HCT116 (cell line): ENCODE results near the gene GMPPA. TPM values are rescaled to one million over a fixed set of nuclear protein-coding genes. Genes with fewer than 3 reads are reported as not detected.

ENCODE experiments used
- ATAC-seq: fragments of 200-7000 bp; cut with Tn5 transposase; 2 replicates; pipeline ENCODE4 v1.9.1; 2020; ENCODE audit warnings: mild to moderate bottlenecking, moderate library complexity
- BruUV-seq: library from RNA; stranded (reverse); fragments of 400-500 nt; replicated peaks from 2 replicates; lab custom pipeline; 2021; lab: Mats Ljungman, UMichigan
- CTCF ChIA-PET: fragments of 300-600 bp; sonication (Branson Sonifier 250); formaldehyde crosslinking; loops from one replicate; lab custom pipeline; 2021; ENCODE audit warnings: antibody characterized with exemption; lab: Charles Lee
- POLR2A ChIA-PET: fragments of 300-600, 350-600 bp; sonication (Branson Sonifier 250); formaldehyde crosslinking; loops from one replicate; lab custom pipeline; 2021; ENCODE audit warnings: antibody characterized with exemption; lab: Charles Lee
- RAD21 ChIA-PET, 2 experiments: fragments of 300-600 bp; sonication (Branson Sonifier 250); formaldehyde crosslinking; loops; one replicate each; lab custom pipeline; 2023; ENCODE audit warnings: low total read pairs in 2 of 2; ENCODE audit not compliant: uncharacterized antibody in 2 of 2, unreplicated experiment in 2 of 2, low non-redundant PET in 1 of 2; lab: Charles Lee
- DNase-seq: peaks from one replicate; pipeline ENCODE4 v3.0.0-alpha.2; 2010; ENCODE audit warnings: low read depth, low spot score
- H2AFZ ChIP-seq: fragments of 200-600 bp; shearing (Covaris generic), sonication (generic); 2 replicates; pipeline ENCODE4 v1.6.1; 2017; ENCODE audit warnings: low read depth, mixed run types, mixed read lengths, antibody characterized with exemption, low read length; ENCODE audit not compliant: poor library complexity, severe bottlenecking
- H3K27ac ChIP-seq: 2 replicates; pipeline ENCODE4 v1.5.1; 2012; ENCODE audit warnings: low read depth, low read length
- H3K27me3 ChIP-seq: fragments of 200-600 bp; sonication (generic); 2 replicates; pipeline ENCODE4 v1.6.1; 2016; ENCODE audit warnings: mixed run types, low read length, mixed read lengths; ENCODE audit not compliant: insufficient read depth
- H3K36me3 ChIP-seq, 2 experiments: fragments of 200-500 bp in 1 of 2; fragments of 200-600 bp in 1 of 2; sonication (Bioruptor generic) in 1 of 2; sonication (generic) in 1 of 2; 2 replicates each; pipeline versions ENCODE4 v1.5.1 to v1.6.1; 2014 to 2016; ENCODE audit warnings: low read length in 2 of 2, inconsistent platforms in 1 of 2, mixed read lengths in 1 of 2, mixed run types in 1 of 2; ENCODE audit not compliant: insufficient read depth in 2 of 2, control insufficient read depth in 1 of 2
- H3K4me1 ChIP-seq, 2 experiments: fragments of 200-600 bp in 1 of 2; sonication (generic) in 1 of 2; 2 replicates each; pipeline versions ENCODE4 v1.5.1 to v1.6.1; 2012 to 2017; ENCODE audit warnings: low read length in 2 of 2, inconsistent platforms in 1 of 2, mild to moderate bottlenecking in 1 of 2, mixed read lengths in 1 of 2, mixed run types in 1 of 2, moderate library complexity in 1 of 2; ENCODE audit not compliant: insufficient read depth in 2 of 2, control insufficient read depth in 1 of 2
- H3K4me2 ChIP-seq: fragments of 200-600 bp; sonication (generic); 2 replicates; pipeline ENCODE4 v1.6.1; 2017; ENCODE audit warnings: mixed run types, low read length, mixed read lengths
- H3K4me3 ChIP-seq, 2 experiments: fragments of 200-600 bp in 1 of 2; sonication (generic) in 1 of 2; replicated peaks in 1 of 2; 2 replicates each; pipeline ENCODE4 v1.5.1; 2011 to 2016; ENCODE audit warnings: low read length in 2 of 2, control low read depth in 1 of 2, low read depth in 1 of 2, mild to moderate bottlenecking in 1 of 2, mixed read lengths in 1 of 2, mixed run types in 1 of 2
- H3K79me2 ChIP-seq: fragments of 200-600 bp; sonication (generic); 2 replicates; pipeline ENCODE4 v1.6.1; 2017; ENCODE audit warnings: mild to moderate bottlenecking, mixed run types, low read length, moderate library complexity, mixed read lengths; ENCODE audit not compliant: insufficient read depth
- H3K9ac ChIP-seq: fragments of 200-600 bp; sonication (generic); 2 replicates; pipeline ENCODE4 v1.6.1; 2016; ENCODE audit warnings: low read length, mixed read lengths
- H3K9me2 ChIP-seq: fragments of 200-600 bp; sonication (generic), shearing (Covaris generic); 2 replicates; pipeline ENCODE4 v1.6.1; 2017; ENCODE audit warnings: mixed run types, mild to moderate bottlenecking, moderate library complexity; ENCODE audit not compliant: insufficient read depth
- H3K9me3 ChIP-seq, 2 experiments: fragments of 200-500 bp in 1 of 2; fragments of 200-600 bp in 1 of 2; sonication (Bioruptor generic) in 1 of 2; sonication (generic) in 1 of 2; 2 replicates each; pipeline ENCODE4 v1.6.1; 2014 to 2017; ENCODE audit warnings: low read length in 2 of 2, mixed read lengths in 2 of 2, inconsistent platforms in 1 of 2, low read depth in 1 of 2, mild to moderate bottlenecking in 1 of 2, mixed run types in 1 of 2, moderate library complexity in 1 of 2; ENCODE audit not compliant: control insufficient read depth in 1 of 2, insufficient read depth in 1 of 2
- H4K20me1 ChIP-seq: fragments of 200-600 bp; sonication (generic), shearing (Covaris generic); 2 replicates; pipeline ENCODE4 v1.6.1; 2017; ENCODE audit warnings: mixed run types, mild to moderate bottlenecking, moderate library complexity; ENCODE audit not compliant: insufficient read depth
- ATF3 ChIP-seq: IDR thresholded peaks from 2 replicates; pipeline ENCODE4 v1.6.1; 2012
- CTCF ChIP-seq, 3 experiments: fragments of 200-600 bp in 1 of 3; sonication (generic) in 1 of 3; IDR thresholded peaks in 2 of 3; conservative IDR thresholded peaks in 1 of 3; 2 replicates each; pipeline ENCODE4 v1.5.1; 2012 to 2017; ENCODE audit warnings: low read depth in 2 of 3, low read length in 2 of 3, antibody characterized with exemption in 1 of 3, borderline replicate concordance in 1 of 3, control low read depth in 1 of 3, mild to moderate bottlenecking in 1 of 3, mixed read lengths in 1 of 3, mixed run types in 1 of 3, moderate library complexity in 1 of 3; ENCODE audit not compliant: insufficient read depth in 1 of 3
- EGR1 ChIP-seq: IDR thresholded peaks from 2 replicates; pipeline ENCODE4 v1.6.1; 2012; ENCODE audit warnings: low read depth
- JUND ChIP-seq: IDR thresholded peaks from 2 replicates; pipeline ENCODE4 v1.6.1; 2012
- MAX ChIP-seq: IDR thresholded peaks from 2 replicates; pipeline ENCODE4 v1.6.1; 2012
- POLR2A ChIP-seq: IDR thresholded peaks from 2 replicates; pipeline ENCODE4 v1.7.0; 2011; ENCODE audit warnings: borderline replicate concordance; ENCODE audit not compliant: insufficient read depth, insufficient read length; ENCODE audit errors: extremely low read depth
- REST ChIP-seq: IDR thresholded peaks from 2 replicates; pipeline ENCODE4 v1.6.1; 2012; ENCODE audit warnings: low read depth
- SRF ChIP-seq: IDR thresholded peaks from 2 replicates; pipeline ENCODE4 v1.6.1; 2012; ENCODE audit warnings: low read depth
- intact Hi-C: fragments of 100-400 bp; cut with micrococcal nuclease; formaldehyde crosslinking; loops from 2 replicates; pipeline ENCODE4 v1.10.0; 2022
- total RNA-seq: library from RNA; stranded (reverse); gene quantifications from one replicate; pipeline ENCODE4 v1.2.1, GENCODE V29; 2021; ENCODE audit not compliant: unreplicated experiment

The GMPPA gene
- total RNA-seq, 1 experiment from 2014 or later = 71.8 TPM

- TF ChIP-seq EGR1 (no peak), JUND (no peak), MAX (no peak)
Observed at GRCh38 chr2:219511547-219512325, 13.0 kb downstream of the GMPPA start (continued).

- no peak for ATAC-seq
- Histone ChIP-seq H3K79me2 (no peaks in the 10 kb centered on the region), H3K27me3 (no peaks in the 10 kb centered on the region), H3K9ac (no peak overlapping the region), H3K9me3 (no peaks in the 10 kb centered on the region), H3K4me3 (no peak overlapping the region), H3K4me1 (peaks cover 0 to 19% of the 10 kb centered on the region in 2 experiments; a peak in 2 of 4 replicates), H3K27ac (no peak overlapping the region), H3K9me2 (no peaks in the 10 kb centered on the region), H3K4me2 (no peak overlapping the region), H2AFZ (no peak overlapping the region), H3K36me3 (no peaks in the 10 kb centered on the region), H4K20me1 (no peaks in the 10 kb centered on the region)
- DNase-seq = no peak
- intact Hi-C loops = no loop called here
- no TSS peak for BruUV-seq
- CTCF ChIA-PET = interaction anchor here (1.2 to 1.8 kb wide), 3 partner anchors 14 to 17 kb away, joined by 5 to 7 read pairs (median 5); partner anchors contain the start of gene GMPPA
- TF ChIP-seq ATF3 = no peak
- POLR2A ChIA-PET = no interaction called here
- RAD21 ChIA-PET = no interaction called here
Observed at GRCh38 chr2:219512524-219513216, 14.0 kb downstream of the GMPPA start.

- ChIA-PET CTCF (no interaction called here), RAD21 (no interaction called here), POLR2A (interaction anchor here (1.0 kb wide), 1 partner anchor 15 kb away, joined by 4 read pairs; the partner anchor contains the start of gene GMPPA)
- H3K4me2 ChIP-seq = no peak overlapping the region
- H3K36me3 ChIP-seq = no peaks in the 10 kb centered on the region
- H4K20me1 ChIP-seq = no peaks in the 10 kb centered on the region
- BruUV-seq = no TSS peak
- H3K4me3 ChIP-seq = no peak overlapping the region
- H2AFZ ChIP-seq = no peak overlapping the region
- H3K9ac ChIP-seq = no peak overlapping the region
- H3K27ac ChIP-seq = no peak overlapping the region
- H3K79me2 ChIP-seq = no peaks in the 10 kb centered on the region
- DNase-seq (no peak), ATAC-seq (no peak)
- H3K4me1 ChIP-seq = peaks cover 0 to 29% of the 10 kb centered on the region in 2 experiments; a peak in 2 of 4 replicates
- no peaks in the 10 kb centered on the region for H3K27me3 ChIP-seq
- intact Hi-C loops = no loop called here
- H3K9me2 ChIP-seq = no peaks in the 10 kb centered on the region
- H3K9me3 ChIP-seq = no peaks in the 10 kb centered on the region
- TF ChIP-seq POLR2A (no peak), SRF (no peak), CTCF (IDR thresholded peaks at IDR 0.05 in 2 of 3, conservative IDR thresholded peaks at IDR 0.05 in 1 of 3; ENCODE audit: borderline replicate concordance in 1 of 3, insufficient read depth in 1 of 3, low read depth in 2 of 3, low read length in 2 of 3) (no peak), REST (no peak)
Observed at GRCh38 chr2:219513787-219514186, 15.1 kb downstream of the GMPPA start.
